ENCODE data around the gene ZNF621.

Gene ZNF621

GRCh38 chr3:40582401-40583027 lies 57.8 kb downstream of the ZNF621 start (continued):
- TF ChIP-seq ZNF518A (tag by site-specific recombination; conservative IDR thresholded peaks at IDR 0.05; ENCODE audit: low read depth) (no peak), ZNF629 (tag by site-specific recombination; IDR thresholded peaks at IDR 0.05) (no peak), ZFP41 (tag by site-specific recombination; IDR thresholded peaks at IDR 0.05; ENCODE audit: borderline replicate concordance) (no peak), ZNF274 (IDR thresholded peaks at IDR 0.05; ENCODE audit: low read length) (no peak), ZNF274 (tag by site-specific recombination; IDR thresholded peaks at IDR 0.05; ENCODE audit: borderline replicate concordance) (no peak), OVOL3 (tag by site-specific recombination; IDR thresholded peaks at IDR 0.05) (no peak), KLF10 (tag by site-specific recombination; IDR thresholded peaks at IDR 0.05) (no peak), ZFP3 (tag by site-specific recombination; IDR thresholded peaks at IDR 0.05; ENCODE audit: low read depth) (no peak), ZNF140 (tag by site-specific recombination; IDR thresholded peaks at IDR 0.05) (no peak)

- POLR2A ChIA-PET: no interaction called here
- CTCF ChIA-PET: interaction anchor here (1.6 to 1.8 kb wide), 2 partner anchors 137 to 1299 kb away, joined by 7 to 8 read pairs; no protein-coding TSS in a partner anchor
- TF ChIP-seq ZNF501 (tag by site-specific recombination; IDR thresholded peaks at IDR 0.05) (no peak), WT1 (tag by site-specific recombination; IDR thresholded peaks at IDR 0.05) (no peak), FEZF1 (tag by site-specific recombination; IDR thresholded peaks at IDR 0.05) (no peak), HOXD13 (CRISPR knock-in tag; IDR thresholded peaks at IDR 0.05; ENCODE audit: borderline replicate concordance) (no peak), KLF9 (tag by site-specific recombination; IDR thresholded peaks at IDR 0.05; ENCODE audit: low read depth) (no peak), ZBTB17 (tag by site-specific recombination; IDR thresholded peaks at IDR 0.05) (no peak), REST (tag by site-specific recombination; IDR thresholded peaks at IDR 0.05) (no peak), OSR2 (tag by site-specific recombination; IDR thresholded peaks at IDR 0.05) (no peak), ZNF10 (tag by site-specific recombination; IDR thresholded peaks at IDR 0.05) (no peak), ZEB2 (tag by site-specific recombination; IDR thresholded peaks at IDR 0.05) (no peak), ZBTB49 (tag by site-specific recombination; IDR thresholded peaks at IDR 0.05; ENCODE audit: low read depth) (no peak), INSM2 (tag by site-specific recombination; IDR thresholded peaks at IDR 0.05) (no peak), ZNF670 (tag by site-specific recombination; IDR thresholded peaks at IDR 0.05; ENCODE audit: low read depth) (no peak), KLF16 (tag by site-specific recombination; IDR thresholded peaks at IDR 0.05) (no peak), ZNF600 (tag by site-specific recombination; IDR thresholded peaks at IDR 0.05) (no peak)
Observed at GRCh38 chr3:40583691-40584090, 58.9 kb downstream of the ZNF621 start.

More at GRCh38 chr3:40583691-40584090, 58.9 kb downstream of the ZNF621 start:
- no peaks in the 10 kb centered on the region for H3K36me3 ChIP-seq (ENCODE audit: control insufficient read depth in 2 of 2, insufficient read depth in 1 of 2, low read length in 2 of 2)
- no peaks in the 10 kb centered on the region for H3K4me1 ChIP-seq (ENCODE audit: control insufficient read depth, insufficient read depth, low read length)
- H3K27ac ChIP-seq (ENCODE audit: extremely low read depth, low read depth, low read length): no peak overlapping the region
- H3K9me3 ChIP-seq (ENCODE audit: control insufficient read depth, insufficient read depth, low read depth, low read length): no peaks in the 10 kb centered on the region
- H3K4me3 ChIP-seq (ENCODE audit: low read depth, low read length): no peak overlapping the region
